ENCODE data around the gene KIF25.

Gene KIF25

GRCh38 chr6:168039301-168039700 lies 41.8 kb downstream of the KIF25 start:
- DNase-seq, result no peak

GRCh38 chr6:168039849-168040248 lies 42.4 kb downstream of the KIF25 start:
- DNase-seq, result no peak

- DNase-seq, result no peak
Measured at GRCh38 chr6:168040856-168041496, 43.5 kb downstream of the KIF25 start.

GRCh38 chr6:168041928-168042327 lies 44.5 kb downstream of the KIF25 start:
- no peak for DNase-seq

GRCh38 chr6:168042426-168043192 lies 45.1 kb downstream of the KIF25 start:
- DNase-seq, result no peak

GRCh38 chr6:168043193-168043847 lies 45.8 kb downstream of the KIF25 start:
- DNase-seq, result no peak

GRCh38 chr6:168043848-168044415 lies 46.5 kb downstream of the KIF25 start:
- no peak for DNase-seq

GRCh38 chr6:168044521-168045130 lies 47.2 kb downstream of the KIF25 start:
- DNase-seq, result no peak

- DNase-seq, result no peak
Measured at GRCh38 chr6:168045141-168045691, 47.7 kb downstream of the KIF25 start.

GRCh38 chr6:168045706-168046620 lies 48.5 kb downstream of the KIF25 start:
- DNase-seq, result no peak

GRCh38 chr6:168046696-168047095 lies 49.2 kb downstream of the KIF25 start:
- DNase-seq, result no peak

- no peak for DNase-seq
Measured at GRCh38 chr6:168047841-168048723, 50.6 kb downstream of the KIF25 start.

- no peak for DNase-seq
Measured at GRCh38 chr6:168048724-168049025, 51.2 kb downstream of the KIF25 start.

GRCh38 chr6:168049277-168049676 lies 51.8 kb downstream of the KIF25 start:
- no peak for DNase-seq

- DNase-seq, result no peak
Measured at GRCh38 chr6:168049706-168050224, 52.3 kb downstream of the KIF25 start.

- DNase-seq, result no peak
Measured at GRCh38 chr6:168050225-168050880, 52.9 kb downstream of the KIF25 start.

- DNase-seq, result no peak
Measured at GRCh38 chr6:168050881-168051586, 53.6 kb downstream of the KIF25 start.

GRCh38 chr6:168051648-168052047 lies 54.2 kb downstream of the KIF25 start:
- no peak for DNase-seq

- no peak for DNase-seq
Measured at GRCh38 chr6:168052291-168052891, 54.9 kb downstream of the KIF25 start.

Measured in NCI-H2029 treated with DMSO at 0.1 percent for 48 hours (cell line).